ENCODE results near the gene KRI1.
A peak's percentile ranks its signal among the peaks of the same experiment; 100 is the strongest.
"Not testable (repeated sequence)": the region's sequence is repeated elsewhere in the genome, so short reads cannot be mapped to it uniquely, and the experiment has no call there.

KRI1 gene

GRCh38 chr19:10543420-10544241 lies 22.2 kb downstream of the KRI1 start, which contains the start of gene ATG4D:
ATG4D (plus strand) TSS chr19:10543904; CDS start chr19:10544091, 187 bp downstream.
- peak; percentile 91 for ATAC-seq
- TF ChIP-seq ZNF70 (CRISPR knock-in tag; IDR thresholded peaks at IDR 0.05) (no peak), ISL1 (CRISPR knock-in tag; IDR thresholded peaks at IDR 0.05) (no peak)

DNA sequence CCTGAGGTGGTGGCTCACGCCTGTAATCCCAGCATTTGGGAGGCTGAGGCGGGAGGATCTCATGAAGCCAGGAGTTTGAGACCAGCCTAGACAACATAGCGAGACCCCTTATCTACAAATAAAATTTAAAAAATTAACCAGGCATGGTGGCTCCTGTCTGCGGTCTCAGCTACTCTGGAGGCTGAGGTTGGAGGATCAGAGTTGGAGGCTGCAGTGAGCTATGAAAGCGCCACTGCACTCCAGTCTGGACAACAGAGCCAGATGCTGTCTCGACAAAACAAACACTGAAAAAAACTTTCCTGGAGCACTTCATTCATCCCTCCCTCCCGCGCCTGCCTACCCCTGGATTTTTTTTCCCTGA lies 22.8 kb downstream of the KRI1 start:
- no peak for ATAC-seq
- no peak for TF ChIP-seq ZC3H10 (CRISPR knock-in tag; IDR thresholded peaks at IDR 0.05)
- no peak for TF ChIP-seq SNAI2 (CRISPR knock-in tag; IDR thresholded peaks at IDR 0.05)
- no peak for TF ChIP-seq TCF4 (CRISPR knock-in tag; IDR thresholded peaks at IDR 0.05; ENCODE audit: borderline replicate concordance)
- no peak for TF ChIP-seq CSRNP3 (CRISPR knock-in tag; IDR thresholded peaks at IDR 0.05)
- TF ChIP-seq PPARA (CRISPR knock-in tag; IDR thresholded peaks at IDR 0.05; ENCODE audit: borderline replicate concordance) = no peak
- no peak for TF ChIP-seq ZNF8 (CRISPR knock-in tag; IDR thresholded peaks at IDR 0.05)
- TF ChIP-seq, protein P1, sequence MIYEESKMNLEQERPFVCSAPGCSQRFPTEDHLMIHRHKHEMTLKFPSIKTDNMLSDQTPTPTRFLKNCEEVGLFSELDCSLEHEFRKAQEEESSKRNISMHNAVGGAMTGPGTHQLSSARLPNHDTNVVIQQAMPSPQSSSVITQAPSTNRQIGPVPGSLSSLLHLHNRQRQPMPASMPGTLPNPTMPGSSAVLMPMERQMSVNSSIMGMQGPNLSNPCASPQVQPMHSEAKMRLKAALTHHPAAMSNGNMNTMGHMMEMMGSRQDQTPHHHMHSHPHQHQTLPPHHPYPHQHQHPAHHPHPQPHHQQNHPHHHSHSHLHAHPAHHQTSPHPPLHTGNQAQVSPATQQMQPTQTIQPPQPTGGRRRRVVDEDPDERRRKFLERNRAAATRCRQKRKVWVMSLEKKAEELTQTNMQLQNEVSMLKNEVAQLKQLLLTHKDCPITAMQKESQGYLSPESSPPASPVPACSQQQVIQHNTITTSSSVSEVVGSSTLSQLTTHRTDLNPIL (CRISPR knock-in tag; IDR thresholded peaks at IDR 0.05; ENCODE audit: low read depth) = no peak
- TF ChIP-seq ZFP30 (CRISPR knock-in tag; IDR thresholded peaks at IDR 0.05) = no peak
- no peak for TF ChIP-seq ISL1 (CRISPR knock-in tag; IDR thresholded peaks at IDR 0.05)
- no peak for TF ChIP-seq ZNF70 (CRISPR knock-in tag; IDR thresholded peaks at IDR 0.05)
- TF ChIP-seq TOX (CRISPR knock-in tag; IDR thresholded peaks at IDR 0.05; ENCODE audit: borderline replicate concordance) = no peak
- no peak for TF ChIP-seq RARB (CRISPR knock-in tag; IDR thresholded peaks at IDR 0.05)
- no peak for TF ChIP-seq ZNF565 (CRISPR knock-in tag; conservative IDR thresholded peaks at IDR 0.05; ENCODE audit: low read depth)
- no peak for TF ChIP-seq CSDC2 (CRISPR knock-in tag; IDR thresholded peaks at IDR 0.05)
- TF ChIP-seq TSHZ2 (CRISPR knock-in tag; IDR thresholded peaks at IDR 0.05) = no peak
- no peak for TF ChIP-seq ESRRG (CRISPR knock-in tag; IDR thresholded peaks at IDR 0.05)
- TF ChIP-seq, protein P2, sequence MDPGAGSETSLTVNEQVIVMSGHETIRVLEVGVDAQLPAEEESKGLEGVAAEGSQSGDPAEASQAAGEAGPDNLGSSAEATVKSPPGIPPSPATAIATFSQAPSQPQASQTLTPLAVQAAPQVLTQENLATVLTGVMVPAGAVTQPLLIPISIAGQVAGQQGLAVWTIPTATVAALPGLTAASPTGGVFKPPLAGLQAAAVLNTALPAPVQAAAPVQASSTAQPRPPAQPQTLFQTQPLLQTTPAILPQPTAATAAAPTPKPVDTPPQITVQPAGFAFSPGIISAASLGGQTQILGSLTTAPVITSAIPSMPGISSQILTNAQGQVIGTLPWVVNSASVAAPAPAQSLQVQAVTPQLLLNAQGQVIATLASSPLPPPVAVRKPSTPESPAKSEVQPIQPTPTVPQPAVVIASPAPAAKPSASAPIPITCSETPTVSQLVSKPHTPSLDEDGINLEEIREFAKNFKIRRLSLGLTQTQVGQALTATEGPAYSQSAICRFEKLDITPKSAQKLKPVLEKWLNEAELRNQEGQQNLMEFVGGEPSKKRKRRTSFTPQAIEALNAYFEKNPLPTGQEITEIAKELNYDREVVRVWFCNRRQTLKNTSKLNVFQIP (CRISPR knock-in tag; IDR thresholded peaks at IDR 0.05; ENCODE audit: borderline replicate concordance, low read depth) = no peak
- no peak for TF ChIP-seq ZFP3 (CRISPR knock-in tag; IDR thresholded peaks at IDR 0.05)
- no peak for TF ChIP-seq BACH2 (CRISPR knock-in tag; IDR thresholded peaks at IDR 0.05; ENCODE audit: borderline replicate concordance)

DNA sequence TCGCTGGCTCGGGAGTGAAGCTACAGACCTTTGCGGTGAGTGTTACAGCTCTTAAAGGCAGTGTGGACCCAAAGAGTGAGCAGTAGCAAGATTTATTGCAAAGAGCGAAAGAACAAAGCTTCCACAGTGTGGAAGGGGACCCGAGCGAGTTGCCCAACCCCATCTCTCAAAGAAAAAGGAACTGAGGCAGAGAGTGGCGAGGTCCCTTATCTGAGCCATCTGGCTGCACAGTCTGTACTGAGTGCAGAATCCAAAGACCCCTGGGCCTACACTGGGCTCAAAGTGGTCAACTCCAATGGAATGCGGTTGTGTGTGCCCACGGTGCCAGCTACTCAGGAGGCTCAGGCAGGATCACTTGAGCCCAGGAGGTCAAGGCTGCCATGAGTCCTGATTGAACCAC lies 26.8 kb downstream of the KRI1 start:
- ATAC-seq = not testable (repeated sequence)

- ATAC-seq = no peak
- TF ChIP-seq ZC3H10 (CRISPR knock-in tag; IDR thresholded peaks at IDR 0.05) (no peak), ARNTL (CRISPR knock-in tag; IDR thresholded peaks at IDR 0.05; ENCODE audit: borderline replicate concordance, low read depth) (no peak), PATZ1 (CRISPR knock-in tag; IDR thresholded peaks at IDR 0.05; ENCODE audit: borderline replicate concordance) (no peak), CSDC2 (CRISPR knock-in tag; IDR thresholded peaks at IDR 0.05) (no peak), PPARA (CRISPR knock-in tag; IDR thresholded peaks at IDR 0.05; ENCODE audit: borderline replicate concordance) (no peak), ISL1 (CRISPR knock-in tag; IDR thresholded peaks at IDR 0.05) (no peak), SNAI2 (CRISPR knock-in tag; IDR thresholded peaks at IDR 0.05) (no peak), TCF4 (CRISPR knock-in tag; IDR thresholded peaks at IDR 0.05; ENCODE audit: borderline replicate concordance) (no peak), ZNF70 (CRISPR knock-in tag; IDR thresholded peaks at IDR 0.05) (no peak)
- TF ChIP-seq, protein P2 (CRISPR knock-in tag; IDR thresholded peaks at IDR 0.05; ENCODE audit: borderline replicate concordance, low read depth) = no peak
- TF ChIP-seq, protein P1 (CRISPR knock-in tag; IDR thresholded peaks at IDR 0.05; ENCODE audit: low read depth) = no peak
These were observed 27.4 kb downstream of the KRI1 start for GRCh38 chr19:10538204-10538983.
